KMS-11 (cell line): Measurements from ENCODE around the gene GPR137B.

Source experiments
- H2AFZ ChIP-seq: fragments of 200-600 bp; sonication (generic); 2 replicates; pipeline ENCODE4 v1.6.1; 2016; ENCODE audit warnings: antibody characterized with exemption, mixed run types, low read depth
- H3K27ac ChIP-seq: fragments of 200-600 bp; sonication (generic); 2 replicates; pipeline ENCODE4 v1.6.1; 2016; ENCODE audit warnings: mild to moderate bottlenecking, mixed run types
- H3K27me3 ChIP-seq: fragments of 200-600 bp; sonication (generic); 2 replicates; pipeline ENCODE4 v1.6.1; 2017; ENCODE audit warnings: mild to moderate bottlenecking, low read depth, mixed run types, moderate library complexity; ENCODE audit not compliant: insufficient read depth
- H3K36me3 ChIP-seq: fragments of 200-600 bp; sonication (generic); 2 replicates; pipeline ENCODE4 v1.6.1; 2017; ENCODE audit warnings: mild to moderate bottlenecking, mixed run types; ENCODE audit not compliant: insufficient read depth
- H3K4me1 ChIP-seq: fragments of 200-600 bp; sonication (generic); 2 replicates; pipeline ENCODE4 v1.6.1; 2016; ENCODE audit warnings: mild to moderate bottlenecking, low read depth, mixed run types; ENCODE audit not compliant: poor library complexity, severe bottlenecking
- H3K4me2 ChIP-seq: fragments of 200-600 bp; sonication (generic); 2 replicates; pipeline ENCODE4 v1.7.0; 2016; ENCODE audit warnings: mild to moderate bottlenecking, mixed run types
- H3K4me3 ChIP-seq: fragments of 200-600 bp; sonication (generic); IDR thresholded peaks from 2 replicates; pipeline ENCODE4 v1.6.1; 2017; ENCODE audit warnings: low read depth, low read length, mixed read lengths; ENCODE audit not compliant: insufficient read depth
- H3K79me2 ChIP-seq: fragments of 200-600 bp; sonication (generic); 2 replicates; pipeline ENCODE4 v1.6.1; 2016; ENCODE audit warnings: low read depth, mixed run types; ENCODE audit not compliant: insufficient read depth
- H3K9ac ChIP-seq: fragments of 200-600 bp; sonication (generic); 2 replicates; pipeline ENCODE4 v1.6.1; 2016; ENCODE audit warnings: mild to moderate bottlenecking, mixed run types
- H4K20me1 ChIP-seq: fragments of 200-600 bp; sonication (generic); 2 replicates; pipeline ENCODE4 v1.6.1; 2016; ENCODE audit warnings: mild to moderate bottlenecking, mixed run types; ENCODE audit not compliant: insufficient read depth
- CTCF ChIP-seq: fragments of 200-600 bp; sonication (generic); conservative IDR thresholded peaks from 2 replicates; pipeline ENCODE4 v1.6.1; 2017; ENCODE audit warnings: low read depth, mild to moderate bottlenecking, antibody characterized with exemption, low read length, moderate library complexity, mixed read lengths

Gene GPR137B

DNA sequence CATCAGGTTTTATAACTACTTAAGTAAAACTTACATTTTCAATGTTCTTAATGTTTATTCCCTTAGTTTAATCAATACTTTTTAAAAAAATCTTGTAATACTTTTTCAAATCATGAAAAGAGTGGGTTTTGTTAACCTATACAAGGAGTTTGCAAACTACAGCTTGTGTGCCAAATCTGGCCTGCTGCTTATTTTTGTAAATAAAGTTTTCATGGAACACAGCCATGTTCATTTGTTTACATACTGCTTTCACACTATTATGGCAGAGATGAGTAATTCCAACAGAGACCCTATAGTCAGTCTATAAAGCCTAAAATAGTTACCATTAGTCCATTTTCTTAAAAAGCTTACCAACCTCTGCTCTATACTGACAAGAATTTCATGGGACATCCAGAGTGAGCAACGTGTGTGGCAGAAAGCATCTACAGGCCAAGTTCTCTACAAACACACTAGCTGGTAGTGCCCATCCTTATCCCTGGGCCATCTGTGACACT is 96.8 kb downstream of the GPR137B start:
- no peak overlapping the region for H3K27ac ChIP-seq
- no peak overlapping the region for H3K9ac ChIP-seq
- no peaks in the 10 kb centered on the region for H3K36me3 ChIP-seq
- H2AFZ ChIP-seq = no peak overlapping the region
- no peak for TF ChIP-seq CTCF
- H3K4me1 ChIP-seq = no peaks in the 10 kb centered on the region
- no peaks in the 10 kb centered on the region for H3K27me3 ChIP-seq
- H3K4me2 ChIP-seq = no peak overlapping the region
- H3K79me2 ChIP-seq = no peaks in the 10 kb centered on the region
- H4K20me1 ChIP-seq = no peaks in the 10 kb centered on the region
- H3K4me3 ChIP-seq = no peak overlapping the region

DNA sequence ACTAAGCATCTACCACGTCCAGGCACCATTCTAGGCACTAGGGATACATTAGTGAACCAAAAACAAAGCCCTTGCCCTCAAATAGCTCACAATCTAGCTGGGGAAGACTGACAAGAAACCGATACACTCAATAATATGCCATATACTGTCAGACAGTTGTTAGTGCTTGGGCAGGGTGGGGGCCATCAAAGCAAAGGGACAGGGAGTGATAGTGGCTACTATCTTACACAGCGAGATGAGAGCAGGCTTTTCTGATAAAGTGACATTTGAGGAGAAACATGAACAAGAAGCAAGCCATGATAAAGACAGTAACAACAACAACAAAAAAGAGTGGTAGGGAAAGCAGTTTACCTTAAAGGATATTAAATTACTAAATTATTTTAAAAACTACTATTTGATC is 98.3 kb downstream of the GPR137B start:
- Histone ChIP-seq H3K27ac (no peak overlapping the region), H3K4me3 (no peak overlapping the region), H3K4me1 (no peaks in the 10 kb centered on the region), H3K9ac (no peak overlapping the region), H3K4me2 (no peak overlapping the region), H3K27me3 (no peaks in the 10 kb centered on the region), H3K79me2 (no peaks in the 10 kb centered on the region), H3K36me3 (no peaks in the 10 kb centered on the region), H2AFZ (no peak overlapping the region), H4K20me1 (no peaks in the 10 kb centered on the region)
- TF ChIP-seq CTCF = no peak

DNA sequence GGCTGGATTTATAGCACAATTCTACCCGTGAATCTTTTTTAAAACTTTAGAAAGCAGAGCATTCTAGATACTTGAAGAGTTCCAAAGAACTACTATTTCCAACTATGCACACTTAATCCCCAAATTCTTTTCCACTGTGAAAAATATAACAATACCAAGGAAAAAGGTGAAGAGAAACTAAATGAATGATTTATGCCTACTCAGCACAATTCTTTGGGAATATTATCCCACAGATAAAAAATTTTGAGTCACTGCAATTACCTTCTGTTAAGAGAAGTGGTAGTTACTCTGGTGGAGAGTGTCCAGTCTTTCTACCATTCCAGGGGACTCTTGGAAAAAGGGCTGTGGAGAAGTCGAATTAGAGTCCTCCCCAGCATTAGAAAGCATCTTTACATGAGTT is 100.2 kb downstream of the GPR137B start:
- H3K27me3 ChIP-seq = no peaks in the 10 kb centered on the region
- no peak overlapping the region for H3K4me3 ChIP-seq
- H3K27ac ChIP-seq = no peak overlapping the region
- no peaks in the 10 kb centered on the region for H3K4me1 ChIP-seq
- H3K9ac ChIP-seq = no peak overlapping the region
- no peaks in the 10 kb centered on the region for H4K20me1 ChIP-seq
- no peak overlapping the region for H3K4me2 ChIP-seq
- H2AFZ ChIP-seq = no peak overlapping the region
- no peaks in the 10 kb centered on the region for H3K79me2 ChIP-seq
- no peaks in the 10 kb centered on the region for H3K36me3 ChIP-seq
- no peak for TF ChIP-seq CTCF

DNA sequence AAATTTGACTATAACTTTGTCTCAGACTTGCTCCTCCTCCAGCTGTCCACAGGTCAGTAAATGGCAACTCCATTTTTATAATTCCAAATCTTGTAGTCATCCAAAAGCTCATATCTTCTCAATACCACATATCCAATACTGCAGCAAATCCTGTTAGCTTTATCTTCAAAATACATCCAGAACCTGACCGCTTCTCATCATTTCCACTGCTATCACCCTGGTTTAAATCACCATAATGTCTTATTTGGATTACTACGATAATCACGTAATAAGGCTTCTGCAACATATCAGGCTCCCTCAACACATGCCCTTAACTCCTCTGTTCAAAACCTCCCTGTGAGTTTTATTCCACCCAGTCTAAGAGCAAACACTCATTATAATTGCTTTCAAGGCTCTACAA is 104.9 kb downstream of the GPR137B start:
- no peak overlapping the region for H3K4me2 ChIP-seq
- no peaks in the 10 kb centered on the region for H3K36me3 ChIP-seq
- H3K4me1 ChIP-seq = peaks cover 8% of the 10 kb centered on the region
- no peaks in the 10 kb centered on the region for H4K20me1 ChIP-seq
- no peak for TF ChIP-seq CTCF
- H2AFZ ChIP-seq = no peak overlapping the region
- no peak overlapping the region for H3K4me3 ChIP-seq
- H3K27me3 ChIP-seq = no peaks in the 10 kb centered on the region
- H3K27ac ChIP-seq = no peak overlapping the region
- no peak overlapping the region for H3K9ac ChIP-seq
- no peaks in the 10 kb centered on the region for H3K79me2 ChIP-seq
